Measurements from ENCODE around the gene ACTL10.

Gene ACTL10

GRCh38 chr20:33676652-33677645 is 10.2 kb downstream of the ACTL10 start:
- DNase-seq (ENCODE audit: low read depth in 2 of 2), result no peak

DNA sequence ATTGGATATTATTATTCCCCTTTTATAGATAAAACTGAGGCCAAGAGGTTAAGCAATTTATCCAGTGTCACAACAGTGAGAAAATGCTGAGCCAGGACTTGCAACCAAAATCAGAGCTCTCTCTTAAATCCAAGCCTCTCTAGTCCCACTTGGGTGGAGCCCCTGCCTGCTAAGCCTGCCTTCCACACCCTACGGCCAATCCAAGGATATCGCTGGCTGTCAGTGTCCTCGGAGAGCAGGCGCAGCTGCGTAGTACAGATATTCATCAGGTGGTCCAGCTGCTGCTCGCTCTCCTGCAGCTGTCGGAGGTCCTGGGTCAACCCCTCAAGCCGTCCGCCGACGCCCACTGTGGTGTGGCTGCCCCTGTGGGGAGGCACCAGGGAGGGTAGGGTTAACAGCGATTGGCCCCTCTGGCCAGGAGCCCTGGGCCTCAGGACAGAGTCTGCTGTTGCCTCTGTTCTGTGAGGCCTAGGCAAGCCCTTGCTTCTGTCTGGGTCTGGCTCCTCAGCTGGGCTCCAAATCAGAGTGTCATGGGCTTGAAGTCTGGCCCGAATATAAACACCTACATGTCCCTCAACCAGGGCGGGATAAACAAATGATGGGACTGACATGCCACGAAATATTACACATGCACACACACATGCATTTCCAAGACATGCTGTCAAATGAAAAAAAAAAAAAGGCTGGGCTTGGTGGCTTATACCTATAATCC is 11.4 kb downstream of the ACTL10 start:
- no peak for DNase-seq (ENCODE audit: low read depth in 2 of 2)

DNA sequence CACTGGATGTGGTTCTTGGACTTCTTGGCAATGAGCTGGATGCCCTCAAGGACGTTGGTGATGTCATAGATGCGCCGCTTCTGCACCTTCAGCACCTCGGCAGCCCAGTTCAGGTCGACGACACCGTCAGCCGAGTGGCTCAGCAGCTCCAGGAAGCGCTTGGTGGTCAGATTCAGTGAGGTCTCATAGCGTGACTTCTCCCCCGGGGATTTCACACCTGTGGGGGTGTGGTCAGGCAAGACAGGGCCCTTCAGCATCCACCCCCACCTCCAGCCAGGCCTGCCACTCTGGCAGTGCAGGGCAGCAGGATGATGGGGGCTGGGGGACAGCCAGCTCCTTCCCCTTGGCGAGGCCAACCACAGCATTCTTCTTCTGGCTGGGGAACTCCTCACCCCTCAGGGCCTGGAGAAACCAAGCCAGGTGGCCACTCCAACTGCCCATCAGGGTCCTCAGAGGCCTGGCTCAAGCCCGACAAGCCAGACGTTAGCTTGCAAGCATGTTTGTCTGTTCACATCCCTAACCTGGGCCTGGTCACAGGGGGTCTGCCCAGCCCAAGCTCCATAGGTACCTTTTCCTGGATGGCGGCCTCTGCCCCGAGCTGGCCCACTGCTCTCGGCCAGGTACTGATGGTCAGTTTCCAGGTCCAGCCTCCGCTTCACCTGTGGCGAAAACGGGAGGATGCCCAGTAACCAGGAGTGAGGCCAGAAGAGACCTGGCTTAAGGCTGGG is 13.2 kb downstream of the ACTL10 start:
- no peak for DNase-seq (ENCODE audit: low read depth in 2 of 2)

DNA sequence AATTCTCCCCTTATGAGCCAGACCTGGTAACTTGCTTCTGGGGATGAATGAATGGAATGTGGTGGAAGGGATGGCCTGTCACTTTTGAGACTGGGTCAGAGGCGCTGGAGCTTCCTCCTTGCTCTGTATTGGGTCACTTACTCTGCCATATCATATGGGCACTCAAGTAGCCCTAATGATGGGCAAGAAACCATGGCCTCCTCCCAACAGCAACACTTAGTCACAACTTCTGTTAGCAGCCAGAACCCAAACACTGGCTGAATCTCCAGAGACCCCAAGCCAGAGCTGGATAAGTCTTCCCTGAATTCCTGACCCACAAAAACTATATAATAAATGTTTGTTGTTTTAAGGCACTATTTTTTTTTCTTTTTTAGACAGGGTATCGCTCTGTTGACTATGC is 13.9 kb downstream of the ACTL10 start:
- no peak for DNase-seq (ENCODE audit: low read depth in 2 of 2)

DNA sequence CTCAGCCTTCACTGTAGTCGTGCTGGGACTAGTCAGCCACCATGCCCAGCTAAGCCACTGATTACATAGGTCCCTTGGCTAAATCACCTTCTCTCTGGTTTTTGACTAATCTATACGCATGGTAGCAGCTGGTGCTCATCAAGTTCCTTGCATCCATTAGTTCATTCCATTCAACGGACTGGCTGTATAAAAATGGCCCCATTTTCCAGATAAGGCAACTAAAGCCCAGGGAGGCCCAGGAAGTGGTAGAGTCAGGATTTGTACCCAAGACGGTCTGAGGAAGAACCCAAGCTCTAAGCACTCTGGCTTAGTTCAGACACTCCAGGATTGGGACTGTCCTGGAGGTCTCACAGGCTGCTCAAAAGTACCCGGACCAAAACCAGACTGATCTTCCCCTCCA is 14.5 kb downstream of the ACTL10 start:
- DNase-seq (ENCODE audit: low read depth in 2 of 2), result no peak

DNA sequence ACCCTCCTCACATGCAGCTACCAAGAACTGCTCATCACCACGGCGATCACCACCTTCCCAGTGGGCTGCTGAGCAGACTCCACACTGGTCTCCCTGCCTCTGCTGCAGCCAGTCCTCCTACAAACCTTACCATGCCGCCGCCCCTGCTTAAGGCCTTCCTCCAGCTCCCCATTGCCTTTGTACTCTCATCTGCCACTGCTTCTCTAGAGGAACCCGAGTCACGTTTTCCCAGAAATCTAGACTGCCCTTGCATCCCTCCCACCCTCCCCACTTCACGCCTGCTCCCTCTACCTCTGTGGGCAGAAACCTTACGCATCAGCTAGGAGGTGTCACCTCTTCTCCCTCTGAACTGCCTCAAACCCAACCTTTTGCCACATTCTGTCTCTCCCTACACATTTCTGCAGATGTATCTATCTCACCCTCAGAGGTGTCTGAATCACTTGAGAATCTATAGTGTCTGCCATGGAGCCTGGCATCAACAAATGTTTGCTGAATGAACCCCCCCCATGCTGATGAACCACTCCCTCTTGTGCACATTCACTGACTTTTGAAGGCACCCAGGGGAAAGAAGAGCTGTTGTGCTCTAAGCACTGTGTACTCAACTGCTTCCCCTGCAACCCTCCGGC is 15.1 kb downstream of the ACTL10 start:
- DNase-seq (ENCODE audit: low read depth in 2 of 2), result no peak

GRCh38 chr20:33684533-33685327 is 18.0 kb downstream of the ACTL10 start:
- no peak for DNase-seq (ENCODE audit: low read depth in 2 of 2)

- peak; percentile 58 to 64 for DNase-seq (ENCODE audit: low read depth in 2 of 2)
Observed at GRCh38 chr20:33685328-33686099, 18.8 kb downstream of the ACTL10 start.

DNA sequence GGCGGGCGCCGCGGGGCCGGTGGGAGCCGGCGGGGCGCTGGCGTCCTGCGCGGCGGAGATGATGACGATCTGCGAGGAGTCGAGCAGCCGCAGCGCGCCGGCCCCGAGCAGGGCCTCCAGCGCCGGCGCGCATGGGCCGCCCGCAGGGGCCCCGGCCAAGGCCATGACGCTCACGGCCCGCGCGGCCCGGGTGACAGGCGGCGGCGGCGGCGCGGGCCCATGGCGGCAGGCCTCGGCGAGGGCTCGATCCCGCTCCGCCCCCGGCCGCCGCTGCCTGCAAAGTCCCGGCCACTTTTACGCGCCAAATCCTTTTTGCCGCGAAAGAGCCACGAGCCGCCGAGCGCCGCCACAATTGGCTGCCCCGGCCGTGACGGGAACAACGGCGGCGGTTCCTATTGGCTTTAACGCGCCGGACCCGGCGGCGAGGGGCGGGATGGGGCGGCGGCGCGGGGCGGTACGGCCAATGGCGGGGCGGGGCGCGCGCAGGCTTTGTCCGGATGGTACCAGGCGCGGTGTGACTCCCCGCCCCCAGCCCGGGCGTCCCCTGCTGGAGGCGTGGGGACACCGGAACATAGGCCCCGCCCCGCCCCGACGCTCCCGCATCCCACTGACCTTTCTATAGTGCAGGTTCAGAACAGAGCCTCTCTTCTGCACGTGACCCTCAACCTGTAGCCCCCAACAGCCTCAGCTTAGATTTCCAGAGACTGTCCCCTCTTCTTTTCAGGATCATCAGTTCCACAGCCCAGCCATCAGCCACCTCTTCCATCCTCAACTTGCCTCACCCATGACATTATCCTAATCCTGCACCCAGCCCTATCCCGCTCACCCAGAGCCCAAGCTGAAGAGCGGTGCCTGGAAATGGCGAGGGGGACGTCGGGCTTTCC is 19.6 kb downstream of the ACTL10 start, which contains the start of gene E2F1:
Gene E2F1, minus strand, starts transcription at position 286 of the 884 bp plus-strand sequence. Its CDS starts 121 bp downstream, at position 165.
- peak; percentile 91 to 98 for DNase-seq (ENCODE audit: low read depth in 2 of 2)

DNA sequence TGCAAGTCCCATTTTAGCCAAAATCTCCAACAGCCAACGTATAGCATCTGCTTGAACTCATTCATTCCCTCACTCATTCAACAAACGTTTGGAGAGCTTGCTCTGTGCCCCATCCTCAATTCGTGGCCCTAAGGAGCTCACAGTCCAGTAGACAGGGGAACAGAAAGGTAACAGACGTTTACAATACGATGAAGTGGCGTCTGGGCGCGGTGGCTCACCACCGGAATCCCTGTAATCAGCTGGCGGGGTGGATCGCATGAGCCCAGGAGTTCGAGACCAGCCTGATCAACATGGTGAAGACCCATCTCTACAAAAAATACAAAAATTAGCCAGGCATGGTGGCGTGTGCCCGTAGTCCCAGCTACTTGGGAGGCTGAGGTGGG is 20.2 kb downstream of the ACTL10 start:
- DNase-seq (ENCODE audit: low read depth in 2 of 2), result no peak

GRCh38 chr20:33687370-33687915 is 20.7 kb downstream of the ACTL10 start:
- DNase-seq (ENCODE audit: low read depth in 2 of 2), result no peak

GRCh38 chr20:33687993-33688937 is 21.5 kb downstream of the ACTL10 start:
- DNase-seq (ENCODE audit: low read depth in 2 of 2), result no peak

GRCh38 chr20:33688938-33689424 is 22.2 kb downstream of the ACTL10 start:
- DNase-seq (ENCODE audit: low read depth in 2 of 2), result no peak

GRCh38 chr20:33689493-33689892 is 22.8 kb downstream of the ACTL10 start:
- DNase-seq (ENCODE audit: low read depth in 2 of 2), result no peak

DNA sequence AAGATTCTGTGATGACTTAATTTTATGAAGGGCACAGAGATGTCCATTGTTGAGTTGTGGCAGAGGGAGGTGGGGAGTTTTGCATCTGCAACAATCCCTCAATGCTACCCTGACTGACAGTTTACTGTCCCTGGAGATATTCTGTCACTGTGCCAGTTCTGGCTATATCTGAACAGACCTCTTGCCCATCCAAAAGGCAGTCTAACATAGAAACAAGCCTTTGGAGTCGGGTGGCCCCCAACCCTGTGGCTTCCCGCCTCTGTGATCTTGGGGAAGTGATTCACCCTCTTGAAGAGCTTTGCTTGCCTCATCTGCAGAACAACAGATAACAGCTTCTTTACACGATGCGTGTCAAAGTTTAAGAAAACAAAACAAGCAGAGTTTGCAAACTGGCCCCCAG is 23.2 kb downstream of the ACTL10 start:
- peak in 1 of 2 donors; percentile 42 for DNase-seq (ENCODE audit: low read depth in 2 of 2)

GRCh38 chr20:33693289-33693688 is 26.5 kb downstream of the ACTL10 start:
- no peak for DNase-seq (ENCODE audit: low read depth in 2 of 2)
